ENCODE measurements around the gene BAHD1. TPM values are rescaled to one million over a fixed set of nuclear protein-coding genes. Genes with fewer than 3 reads are reported as not detected.

The BAHD1 gene
- total RNA-seq, 1 donor from 2014 or later, result 10.6 TPM

DNA sequence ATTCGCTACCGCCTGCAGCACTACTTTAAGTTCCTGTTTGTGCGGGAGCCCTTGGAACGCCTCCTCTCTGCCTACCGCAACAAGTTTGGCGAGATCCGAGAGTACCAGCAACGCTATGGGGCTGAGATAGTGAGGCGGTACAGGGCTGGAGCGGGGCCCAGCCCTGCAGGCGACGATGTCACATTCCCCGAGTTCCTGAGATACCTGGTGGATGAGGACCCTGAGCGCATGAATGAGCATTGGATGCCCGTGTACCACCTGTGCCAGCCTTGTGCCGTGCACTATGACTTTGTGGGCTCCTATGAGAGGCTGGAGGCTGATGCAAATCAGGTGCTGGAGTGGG, 31.0 kb downstream of the BAHD1 start:
- H3K36me3 ChIP-seq, result no peaks in the 10 kb centered on the region
- H3K4me1 ChIP-seq, result peaks cover 7 to 13% of the 10 kb centered on the region in 2 donors
- H3K27ac ChIP-seq, result peak overlapping the region; percentile 83 to 87
- DNase-seq (ENCODE audit: low spot score in 2 of 2), result no peak
- H3K4me3 ChIP-seq, result peak overlapping the region; percentile 74 to 89
- H3K9me3 ChIP-seq, result no peaks in the 10 kb centered on the region
- intact Hi-C loops (cut with DNase I), result loop anchor here (1.0 to 5.0 kb wide), 2 partner anchors 31 to 96 kb away; partner anchors contain the start of genes BAHD1, CCDC32 and RPUSD2
- H3K27me3 ChIP-seq, result no peaks in the 10 kb centered on the region
- TF ChIP-seq, protein P1, sequence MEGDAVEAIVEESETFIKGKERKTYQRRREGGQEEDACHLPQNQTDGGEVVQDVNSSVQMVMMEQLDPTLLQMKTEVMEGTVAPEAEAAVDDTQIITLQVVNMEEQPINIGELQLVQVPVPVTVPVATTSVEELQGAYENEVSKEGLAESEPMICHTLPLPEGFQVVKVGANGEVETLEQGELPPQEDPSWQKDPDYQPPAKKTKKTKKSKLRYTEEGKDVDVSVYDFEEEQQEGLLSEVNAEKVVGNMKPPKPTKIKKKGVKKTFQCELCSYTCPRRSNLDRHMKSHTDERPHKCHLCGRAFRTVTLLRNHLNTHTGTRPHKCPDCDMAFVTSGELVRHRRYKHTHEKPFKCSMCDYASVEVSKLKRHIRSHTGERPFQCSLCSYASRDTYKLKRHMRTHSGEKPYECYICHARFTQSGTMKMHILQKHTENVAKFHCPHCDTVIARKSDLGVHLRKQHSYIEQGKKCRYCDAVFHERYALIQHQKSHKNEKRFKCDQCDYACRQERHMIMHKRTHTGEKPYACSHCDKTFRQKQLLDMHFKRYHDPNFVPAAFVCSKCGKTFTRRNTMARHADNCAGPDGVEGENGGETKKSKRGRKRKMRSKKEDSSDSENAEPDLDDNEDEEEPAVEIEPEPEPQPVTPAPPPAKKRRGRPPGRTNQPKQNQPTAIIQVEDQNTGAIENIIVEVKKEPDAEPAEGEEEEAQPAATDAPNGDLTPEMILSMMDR (IDR thresholded peaks at IDR 0.05), result no peak

DNA sequence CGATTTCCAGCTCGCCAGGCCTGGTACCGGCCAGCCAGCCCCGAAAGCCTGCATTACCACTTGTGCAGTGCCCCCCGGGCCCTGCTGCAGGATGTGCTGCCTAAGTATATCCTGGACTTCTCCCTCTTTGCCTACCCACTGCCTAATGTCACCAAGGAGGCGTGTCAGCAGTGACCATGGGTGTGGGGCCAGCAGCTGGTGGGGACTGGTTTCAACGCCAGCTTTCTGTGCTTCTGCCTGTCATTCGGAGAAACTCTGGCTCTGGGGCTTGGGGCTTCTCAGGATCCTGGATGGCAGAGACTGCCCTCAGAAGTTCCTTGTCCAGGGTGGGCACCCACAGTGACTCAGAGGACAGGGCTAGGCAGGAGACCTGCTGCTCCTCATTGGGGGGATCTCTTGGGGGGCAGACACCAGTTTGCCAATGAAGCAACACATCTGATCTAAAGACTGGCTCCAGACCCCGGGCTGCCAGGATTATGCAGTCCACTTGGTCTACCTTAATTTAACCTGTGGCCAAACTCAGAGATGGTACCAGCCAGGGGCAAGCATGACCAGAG, 31.5 kb downstream of the BAHD1 start:
- no peaks in the 10 kb centered on the region for H3K36me3 ChIP-seq
- no peaks in the 10 kb centered on the region for H3K27me3 ChIP-seq
- H3K27ac ChIP-seq, result peak overlapping the region in 1 of 2 donors; percentile 83
- H3K4me1 ChIP-seq, result peaks cover 7 to 13% of the 10 kb centered on the region in 2 donors
- intact Hi-C loops (cut with DNase I), result loop anchor here (5.0 kb wide), 1 partner anchor 95 kb away; the partner anchor contains the start of genes CCDC32 and RPUSD2
- TF ChIP-seq, protein P1 (IDR thresholded peaks at IDR 0.05), result no peak
- peak overlapping the region; percentile 74 to 89 for H3K4me3 ChIP-seq
- H3K9me3 ChIP-seq, result no peaks in the 10 kb centered on the region
- DNase-seq (ENCODE audit: low spot score in 2 of 2), result no peak

DNA sequence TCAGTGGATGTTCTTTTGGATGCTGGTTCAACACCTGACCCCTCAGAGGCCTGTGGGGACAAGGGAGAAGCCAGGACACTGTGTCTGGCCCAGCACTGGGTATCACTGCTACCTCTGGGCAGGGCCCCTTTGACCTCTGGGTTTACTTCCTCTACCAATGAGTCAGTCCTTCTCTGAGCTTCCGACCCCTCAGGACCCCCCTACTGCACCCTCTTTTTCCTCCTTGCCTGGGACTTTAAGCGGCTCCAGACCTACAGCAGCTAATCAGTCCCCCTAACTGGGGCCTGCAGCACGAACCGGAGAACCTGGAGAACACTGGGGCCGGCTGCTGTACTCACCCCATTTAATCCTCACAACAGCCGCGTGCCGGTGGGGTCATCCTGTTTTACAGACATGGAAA, 33.8 kb downstream of the BAHD1 start:
- Histone ChIP-seq H3K9me3 (no peaks in the 10 kb centered on the region), H3K4me1 (peaks cover 7 to 13% of the 10 kb centered on the region in 2 donors), H3K27me3 (no peaks in the 10 kb centered on the region), H3K27ac (no peak overlapping the region), H3K36me3 (no peaks in the 10 kb centered on the region), H3K4me3 (no peak overlapping the region)
- TF ChIP-seq, protein P1 (IDR thresholded peaks at IDR 0.05), result no peak
- intact Hi-C loops (cut with DNase I), result loop anchor here (5.0 kb wide), 1 partner anchor 93 kb away; the partner anchor contains the start of genes CCDC32 and RPUSD2
- no peak for DNase-seq (ENCODE audit: low spot score in 2 of 2)

DNA sequence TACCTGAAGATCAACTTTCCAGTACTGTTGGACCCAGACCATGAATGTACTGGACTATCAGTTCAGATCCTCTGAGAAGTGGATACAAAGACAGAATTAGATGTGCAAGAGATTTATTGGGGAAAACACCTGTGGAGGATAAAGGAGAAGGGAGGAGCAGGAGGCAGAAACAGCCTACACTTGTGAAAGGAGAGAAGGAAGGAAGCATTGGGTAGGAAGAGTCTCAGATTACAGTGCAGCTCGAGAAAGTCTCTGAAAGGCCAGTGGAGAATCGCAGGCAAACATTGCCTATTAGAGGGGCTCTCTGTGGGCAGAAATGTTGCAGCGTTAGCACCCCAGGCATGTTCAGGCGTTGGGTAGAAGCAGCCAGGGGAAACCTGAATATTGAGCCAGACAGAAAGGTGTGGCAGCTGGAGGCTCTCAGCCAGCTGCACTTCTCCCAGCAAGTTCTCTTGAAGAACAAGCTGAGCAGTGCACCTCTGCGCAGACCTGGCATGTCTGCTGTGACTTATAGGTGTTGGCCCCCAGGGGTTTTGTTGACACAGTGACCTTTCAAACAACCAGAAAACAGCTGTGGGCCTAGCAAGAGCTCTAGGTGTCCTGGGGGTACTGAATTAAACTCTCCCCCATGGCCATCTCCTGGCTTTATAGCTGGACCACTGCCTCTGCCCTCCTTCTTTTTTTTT, 37.0 kb downstream of the BAHD1 start:
- Histone ChIP-seq H3K36me3 (no peaks in the 10 kb centered on the region), H3K9me3 (no peaks in the 10 kb centered on the region), H3K4me3 (no peak overlapping the region), H3K4me1 (no peaks in the 10 kb centered on the region), H3K27ac (no peak overlapping the region), H3K27me3 (no peaks in the 10 kb centered on the region)
- DNase-seq (ENCODE audit: low spot score in 2 of 2), result no peak
- intact Hi-C loops (cut with DNase I), result no loop called here
- TF ChIP-seq, protein P1 (IDR thresholded peaks at IDR 0.05), result no peak

DNA sequence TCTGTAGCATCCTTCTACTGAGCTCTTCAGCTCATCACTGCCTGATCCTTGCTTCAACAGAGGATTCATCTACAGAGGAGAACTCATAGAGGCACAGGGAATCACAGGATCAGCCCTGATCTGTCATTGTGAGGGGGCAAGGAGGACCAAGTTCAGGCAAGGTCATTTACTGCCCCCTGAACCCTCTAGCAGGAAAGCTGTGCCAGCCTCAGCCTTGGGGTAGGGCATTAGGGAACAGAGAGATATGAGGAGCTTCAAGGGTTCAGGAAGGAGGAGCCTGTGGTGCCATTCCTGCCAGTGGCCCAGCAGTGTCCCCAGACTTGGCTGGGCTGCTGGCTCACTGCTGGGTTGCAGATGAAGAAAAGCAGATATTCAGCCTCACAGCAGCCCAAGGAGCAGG, 38.3 kb downstream of the BAHD1 start:
- Histone ChIP-seq H3K36me3 (no peaks in the 10 kb centered on the region), H3K27me3 (no peaks in the 10 kb centered on the region), H3K27ac (no peak overlapping the region), H3K4me3 (no peak overlapping the region), H3K9me3 (no peaks in the 10 kb centered on the region), H3K4me1 (no peaks in the 10 kb centered on the region)
- DNase-seq (ENCODE audit: low spot score in 2 of 2), result no peak
- TF ChIP-seq, protein P1 (IDR thresholded peaks at IDR 0.05), result no peak
- intact Hi-C loops (cut with DNase I), result no loop called here
